ENCODE data around the gene MTHFD1L. TPM values are rescaled to one million over a fixed set of nuclear protein-coding genes. Genes with fewer than 3 reads are reported as not detected.

Gene MTHFD1L
- total RNA-seq, 3 donors from 2014 or later (not counting 1 experiment from before 2014, with no cell fraction given), result 3.8 to 4.5 (median 4.3) TPM

GRCh38 chr6:150914372-150914771 lies 48.9 kb downstream of the MTHFD1L start:
- Mint-ChIP-seq H3K4me3 (no peak overlapping the region), H3K27ac (no peak overlapping the region), H3K4me1 (no peaks in the 10 kb centered on the region), H3K9me3 (peaks cover 2 to 3% of the 10 kb centered on the region in 2 donors), H3K27me3 (ENCODE audit: low read depth in 2 of 2) (no peaks in the 10 kb centered on the region), H3K36me3 (no peaks in the 10 kb centered on the region)
- intact Hi-C loops (cut with micrococcal nuclease), result no loop called here
- Histone ChIP-seq H3K36me3 (ENCODE audit: control insufficient read depth, insufficient read depth, low read length) (no peaks in the 10 kb centered on the region), H3K4me3 (ENCODE audit: low read length) (no peak overlapping the region), H3K27me3 (ENCODE audit: control insufficient read depth, insufficient read depth, low read length) (no peaks in the 10 kb centered on the region), H3K27ac (ENCODE audit: low read length) (no peak overlapping the region), H3K9me3 (ENCODE audit: control insufficient read depth, insufficient read depth, low read length) (no peaks in the 10 kb centered on the region), H3K4me1 (ENCODE audit: control insufficient read depth, insufficient read depth, low read length) (no peaks in the 10 kb centered on the region)
- WGBS (ENCODE audit: insufficient coverage), result 98% methylated on average over 6 of the region's 6 CpGs
- ATAC-seq (no peak), DNase-seq (no peak)
- TF ChIP-seq CTCF (IDR thresholded peaks at IDR 0.05), result no peak

- 95% methylated on average over 4 of the region's 6 CpGs for WGBS (ENCODE audit: insufficient coverage)
- no peak for TF ChIP-seq CTCF (IDR thresholded peaks at IDR 0.05)
- H3K36me3 Mint-ChIP-seq, result no peaks in the 10 kb centered on the region
- H3K27ac ChIP-seq (ENCODE audit: low read length), result no peak overlapping the region
- no peaks in the 10 kb centered on the region for H3K27me3 ChIP-seq (ENCODE audit: control insufficient read depth, insufficient read depth, low read length)
- no peak overlapping the region for H3K4me3 ChIP-seq (ENCODE audit: low read length)
- intact Hi-C loops (cut with micrococcal nuclease), result no loop called here
- H3K4me1 Mint-ChIP-seq, result no peaks in the 10 kb centered on the region
- H3K27ac Mint-ChIP-seq, result no peak overlapping the region
- DNase-seq, result no peak
- no peaks in the 10 kb centered on the region for H3K9me3 ChIP-seq (ENCODE audit: control insufficient read depth, insufficient read depth, low read length)
- no peak for ATAC-seq
- H3K9me3 Mint-ChIP-seq, result peaks cover 2 to 3% of the 10 kb centered on the region in 2 donors
- no peaks in the 10 kb centered on the region for H3K4me1 ChIP-seq (ENCODE audit: control insufficient read depth, insufficient read depth, low read length)
- no peak overlapping the region for H3K4me3 Mint-ChIP-seq
- no peaks in the 10 kb centered on the region for H3K27me3 Mint-ChIP-seq (ENCODE audit: low read depth in 2 of 2)
- no peaks in the 10 kb centered on the region for H3K36me3 ChIP-seq (ENCODE audit: control insufficient read depth, insufficient read depth, low read length)
These were observed 49.8 kb downstream of the MTHFD1L start for GRCh38 chr6:150915131-150915879.

GRCh38 chr6:150915880-150916265 lies 50.4 kb downstream of the MTHFD1L start:
- TF ChIP-seq CTCF (IDR thresholded peaks at IDR 0.05), result no peak

GRCh38 chr6:150919938-150920337 lies 54.4 kb downstream of the MTHFD1L start:
- H3K9me3 Mint-ChIP-seq, result no peaks in the 10 kb centered on the region
- H3K4me1 Mint-ChIP-seq, result no peaks in the 10 kb centered on the region
- TF ChIP-seq CTCF (IDR thresholded peaks at IDR 0.05), result no peak
- no peaks in the 10 kb centered on the region for H3K27me3 ChIP-seq (ENCODE audit: control insufficient read depth, insufficient read depth, low read length)
- no peak for DNase-seq
- H3K4me1 ChIP-seq (ENCODE audit: control insufficient read depth, insufficient read depth, low read length), result no peaks in the 10 kb centered on the region
- no peak overlapping the region for H3K27ac Mint-ChIP-seq
- H3K4me3 ChIP-seq (ENCODE audit: low read length), result no peak overlapping the region
- no peaks in the 10 kb centered on the region for H3K36me3 ChIP-seq (ENCODE audit: control insufficient read depth, insufficient read depth, low read length)
- no peaks in the 10 kb centered on the region for H3K9me3 ChIP-seq (ENCODE audit: control insufficient read depth, insufficient read depth, low read length)
- 100% methylated on average over 2 of the region's 2 CpGs for WGBS (ENCODE audit: insufficient coverage)
- no peaks in the 10 kb centered on the region for H3K36me3 Mint-ChIP-seq
- H3K4me3 Mint-ChIP-seq, result no peak overlapping the region
- H3K27ac ChIP-seq (ENCODE audit: low read length), result no peak overlapping the region
- no peaks in the 10 kb centered on the region for H3K27me3 Mint-ChIP-seq (ENCODE audit: low read depth in 2 of 2)
- ATAC-seq, result no peak
- intact Hi-C loops (cut with micrococcal nuclease), result no loop called here

More at GRCh38 chr6:150915880-150916265, 50.4 kb downstream of the MTHFD1L start:
- no peak overlapping the region for H3K27ac Mint-ChIP-seq
- H3K9me3 Mint-ChIP-seq, result peaks cover 2 to 3% of the 10 kb centered on the region in 2 donors
- Histone ChIP-seq H3K9me3 (ENCODE audit: control insufficient read depth, insufficient read depth, low read length) (no peaks in the 10 kb centered on the region), H3K36me3 (ENCODE audit: control insufficient read depth, insufficient read depth, low read length) (no peaks in the 10 kb centered on the region), H3K4me1 (ENCODE audit: control insufficient read depth, insufficient read depth, low read length) (no peaks in the 10 kb centered on the region), H3K27me3 (ENCODE audit: control insufficient read depth, insufficient read depth, low read length) (no peaks in the 10 kb centered on the region), H3K4me3 (ENCODE audit: low read length) (no peak overlapping the region), H3K27ac (ENCODE audit: low read length) (no peak overlapping the region)
- no peaks in the 10 kb centered on the region for H3K4me1 Mint-ChIP-seq
- intact Hi-C loops (cut with micrococcal nuclease), result no loop called here
- no peaks in the 10 kb centered on the region for H3K27me3 Mint-ChIP-seq (ENCODE audit: low read depth in 2 of 2)
- H3K4me3 Mint-ChIP-seq, result no peak overlapping the region
- ATAC-seq (no peak), DNase-seq (no peak)
- no peaks in the 10 kb centered on the region for H3K36me3 Mint-ChIP-seq
- 100% methylated on average over 5 of the region's 7 CpGs for WGBS (ENCODE audit: insufficient coverage)
